ENCODE data around the gene ZNF207.
"Not testable (repeated sequence)": the region's sequence is repeated elsewhere in the genome, so short reads cannot be mapped to it uniquely, and the experiment has no call there.

Gene ZNF207

DNA sequence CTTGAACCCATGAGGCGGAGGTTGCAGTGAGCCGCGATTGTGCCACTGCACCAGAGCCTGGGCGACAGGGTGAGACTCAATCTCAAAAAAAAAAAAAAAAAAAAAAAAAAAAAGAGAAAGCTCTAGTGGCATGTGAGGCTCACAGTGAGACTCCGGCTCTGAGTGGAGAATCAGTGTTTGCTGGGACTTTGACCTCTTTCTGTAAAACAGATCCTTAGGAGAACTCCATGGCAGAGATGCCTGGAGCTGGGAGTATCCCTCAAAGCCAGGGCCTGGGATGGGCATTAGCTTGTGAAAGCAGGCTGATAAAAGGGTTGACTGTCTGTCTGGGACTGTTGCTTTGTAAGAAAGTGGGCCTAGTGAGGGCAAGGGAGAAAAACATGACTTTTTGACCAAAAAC lies 46.4 kb downstream of the ZNF207 start:
- H3K9me3 Mint-ChIP-seq = peaks cover 10% of the 10 kb centered on the region
- DNase-seq = no peak
- no peaks in the 10 kb centered on the region for H3K4me1 Mint-ChIP-seq
- H3K27me3 Mint-ChIP-seq (ENCODE audit: low read depth, poor library complexity) = peaks cover 3% of the 10 kb centered on the region
- TF ChIP-seq, protein P1, sequence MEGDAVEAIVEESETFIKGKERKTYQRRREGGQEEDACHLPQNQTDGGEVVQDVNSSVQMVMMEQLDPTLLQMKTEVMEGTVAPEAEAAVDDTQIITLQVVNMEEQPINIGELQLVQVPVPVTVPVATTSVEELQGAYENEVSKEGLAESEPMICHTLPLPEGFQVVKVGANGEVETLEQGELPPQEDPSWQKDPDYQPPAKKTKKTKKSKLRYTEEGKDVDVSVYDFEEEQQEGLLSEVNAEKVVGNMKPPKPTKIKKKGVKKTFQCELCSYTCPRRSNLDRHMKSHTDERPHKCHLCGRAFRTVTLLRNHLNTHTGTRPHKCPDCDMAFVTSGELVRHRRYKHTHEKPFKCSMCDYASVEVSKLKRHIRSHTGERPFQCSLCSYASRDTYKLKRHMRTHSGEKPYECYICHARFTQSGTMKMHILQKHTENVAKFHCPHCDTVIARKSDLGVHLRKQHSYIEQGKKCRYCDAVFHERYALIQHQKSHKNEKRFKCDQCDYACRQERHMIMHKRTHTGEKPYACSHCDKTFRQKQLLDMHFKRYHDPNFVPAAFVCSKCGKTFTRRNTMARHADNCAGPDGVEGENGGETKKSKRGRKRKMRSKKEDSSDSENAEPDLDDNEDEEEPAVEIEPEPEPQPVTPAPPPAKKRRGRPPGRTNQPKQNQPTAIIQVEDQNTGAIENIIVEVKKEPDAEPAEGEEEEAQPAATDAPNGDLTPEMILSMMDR (IDR thresholded peaks at IDR 0.05) = no peak
- H3K36me3 Mint-ChIP-seq (ENCODE audit: low read depth) = peaks cover 28% of the 10 kb centered on the region
- no peak overlapping the region for H3K4me3 Mint-ChIP-seq
- H3K27ac Mint-ChIP-seq = no peak overlapping the region

DNA sequence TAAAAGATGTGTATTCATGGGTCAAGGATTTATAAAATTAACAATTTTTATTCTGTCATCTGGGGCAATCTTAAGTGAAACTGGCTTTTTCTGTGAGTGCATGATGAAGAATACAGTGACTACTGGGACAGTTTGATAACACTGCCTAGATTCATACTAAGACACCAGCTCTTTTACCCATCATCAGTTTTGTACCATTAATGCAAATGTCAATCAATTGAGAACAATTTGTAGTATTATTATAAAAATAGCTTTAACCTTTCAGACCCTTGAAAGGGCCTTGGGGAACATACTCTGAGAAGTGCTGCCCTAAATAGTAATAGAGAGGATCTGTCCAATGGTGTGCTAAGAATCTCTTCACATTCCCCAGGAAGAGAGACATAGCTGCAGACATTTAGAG lies 49.0 kb downstream of the ZNF207 start:
- Mint-ChIP-seq H3K27me3 (ENCODE audit: low read depth, poor library complexity) (peaks cover 3% of the 10 kb centered on the region), H3K9me3 (peaks cover 6% of the 10 kb centered on the region), H3K36me3 (ENCODE audit: low read depth) (peaks cover 12% of the 10 kb centered on the region)

DNA sequence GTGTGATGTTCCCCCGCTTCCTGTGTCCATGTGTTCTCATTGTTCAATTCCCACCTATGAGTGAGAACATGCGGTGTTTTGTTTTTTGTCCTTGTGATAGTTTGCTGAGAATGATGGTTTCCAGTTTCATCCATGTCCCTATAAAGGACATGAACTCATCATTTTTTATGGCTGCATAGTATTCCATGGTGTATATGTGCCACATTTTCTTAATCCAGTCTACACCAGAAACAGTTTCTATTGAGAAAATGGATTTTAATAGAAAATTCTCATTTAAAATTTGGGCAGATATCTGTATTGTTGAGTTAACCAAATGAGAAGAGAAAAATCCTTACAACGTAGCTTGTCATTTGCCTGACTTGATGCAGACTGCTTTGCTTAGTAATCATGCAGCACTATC lies 60.1 kb downstream of the ZNF207 start:
- not testable (repeated sequence) for H3K4me1 Mint-ChIP-seq; H3K9me3 Mint-ChIP-seq; H3K27me3 Mint-ChIP-seq (ENCODE audit: low read depth, poor library complexity); H3K4me3 Mint-ChIP-seq; DNase-seq; H3K27ac Mint-ChIP-seq; H3K36me3 Mint-ChIP-seq (ENCODE audit: low read depth)

More for the DNA sequence above, 49.0 kb downstream of the ZNF207 start:
- H3K27ac Mint-ChIP-seq = no peak overlapping the region
- H3K4me1 Mint-ChIP-seq = no peaks in the 10 kb centered on the region
- TF ChIP-seq, protein P1 (IDR thresholded peaks at IDR 0.05) = no peak
- no peak for DNase-seq
- no peak overlapping the region for H3K4me3 Mint-ChIP-seq

DNA sequence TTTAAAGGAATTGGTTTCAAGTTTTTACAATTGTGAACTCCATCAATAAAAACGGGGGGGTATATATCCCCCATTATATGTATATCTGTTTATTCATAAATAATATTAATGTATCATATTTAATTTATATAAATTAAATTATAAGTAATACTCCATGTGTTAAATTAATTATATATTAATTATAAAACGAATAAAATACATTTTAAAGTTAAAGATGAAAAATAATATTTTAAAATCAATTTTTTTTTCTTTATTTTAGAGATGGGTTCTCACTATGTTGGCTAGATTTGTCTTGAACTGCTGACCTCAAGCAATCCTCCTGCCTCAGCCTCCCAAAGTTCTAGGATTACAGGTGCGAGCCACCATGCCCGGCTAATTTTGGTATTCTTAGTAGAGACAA lies 76.9 kb downstream of the ZNF207 start:
- Mint-ChIP-seq H3K27me3 (ENCODE audit: low read depth, poor library complexity) (peaks cover 4% of the 10 kb centered on the region), H3K36me3 (ENCODE audit: low read depth) (peaks cover 6% of the 10 kb centered on the region), H3K4me1 (peaks cover 8% of the 10 kb centered on the region), H3K9me3 (peaks cover 38% of the 10 kb centered on the region), H3K27ac (no peak overlapping the region), H3K4me3 (no peak overlapping the region)
- TF ChIP-seq, protein P1 (IDR thresholded peaks at IDR 0.05) = no peak
- DNase-seq = no peak

DNA sequence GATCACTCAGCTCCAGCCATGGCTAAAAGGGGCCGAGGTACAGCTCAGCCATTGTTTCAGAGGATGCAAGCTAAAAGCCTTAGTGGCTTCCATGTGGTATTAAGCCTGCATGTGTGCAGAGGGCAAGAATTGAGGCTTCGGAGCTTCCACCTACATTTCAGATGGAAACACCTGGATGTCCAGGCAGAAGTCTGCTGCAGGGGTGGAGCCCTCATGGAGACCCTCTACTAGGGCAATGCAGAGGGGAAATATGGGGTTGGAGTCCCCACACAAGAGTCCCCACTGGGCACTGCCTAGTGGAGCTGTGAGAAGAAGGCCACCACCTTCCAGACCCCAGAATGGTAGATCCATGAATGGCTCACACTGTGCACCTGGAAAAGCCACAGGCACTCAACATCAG lies 79.6 kb downstream of the ZNF207 start:
- no peak overlapping the region for H3K27ac Mint-ChIP-seq
- H3K9me3 Mint-ChIP-seq = peaks cover 38% of the 10 kb centered on the region
- no peak for DNase-seq
- H3K4me1 Mint-ChIP-seq = no peaks in the 10 kb centered on the region
- H3K4me3 Mint-ChIP-seq = no peak overlapping the region
- peaks cover 4% of the 10 kb centered on the region for H3K27me3 Mint-ChIP-seq (ENCODE audit: low read depth, poor library complexity)
- H3K36me3 Mint-ChIP-seq (ENCODE audit: low read depth) = peaks cover 6% of the 10 kb centered on the region
- TF ChIP-seq, protein P1 (IDR thresholded peaks at IDR 0.05) = no peak

All from nephron progenitor cell (in vitro differentiated cells).